GM23338 (cell line): ENCODE data around the gene FMOD. TPM values are rescaled to one million over a fixed set of nuclear protein-coding genes. Genes with fewer than 3 reads are reported as not detected.

ENCODE experiments used
- ATAC-seq: fragments of 200-7000 bp; cut with Tn5 transposase; 3 replicates; pipeline ENCODE4 v1.9.1; 2020
- DNase-seq: peaks from one replicate; pipeline ENCODE4 v3.0.0-alpha.2; 2015; ENCODE audit warnings: low spot score
- H2AFZ ChIP-seq: fragments of 200-600 bp; sonication (generic); 2 replicates; pipeline ENCODE4 v1.8.0; 2016; ENCODE audit warnings: antibody characterized with exemption, mild to moderate bottlenecking, moderate library complexity
- H3F3A ChIP-seq: fragments of 200-600 bp; sonication (generic); replicated peaks from 2 replicates; pipeline ENCODE4 v1.8.0; 2017; ENCODE audit warnings: antibody characterized with exemption, mixed run types, low read depth
- H3K27ac ChIP-seq: fragments of 200-600 bp; sonication (generic); 2 replicates; pipeline ENCODE4 v1.6.1; 2016; ENCODE audit warnings: low read depth
- H3K27me3 ChIP-seq: fragments of 200-600 bp; sonication (generic); 2 replicates; pipeline ENCODE4 v1.8.0; 2016; ENCODE audit warnings: mild to moderate bottlenecking, mixed run types, moderate library complexity; ENCODE audit not compliant: insufficient read depth
- H3K36me3 ChIP-seq: fragments of 200-600 bp; sonication (generic); 2 replicates; pipeline ENCODE4 v1.8.0; 2016; ENCODE audit warnings: mild to moderate bottlenecking; ENCODE audit not compliant: insufficient read depth
- H3K4me1 ChIP-seq: fragments of 200-600 bp; sonication (generic); 2 replicates; pipeline ENCODE4 v1.8.0; 2016; ENCODE audit warnings: mild to moderate bottlenecking, moderate library complexity; ENCODE audit not compliant: insufficient read depth
- H3K4me2 ChIP-seq: fragments of 200-600 bp; sonication (generic); 2 replicates; pipeline ENCODE4 v1.7.1; 2017; ENCODE audit warnings: mixed run types
- H3K4me3 ChIP-seq: fragments of 200-600 bp; sonication (generic); 2 replicates; pipeline ENCODE4 v1.6.1; 2016; ENCODE audit warnings: mixed run types
- H3K79me2 ChIP-seq: fragments of 200-600 bp; sonication (generic); replicated peaks from 2 replicates; pipeline ENCODE4 v1.8.0; 2017; ENCODE audit warnings: mild to moderate bottlenecking; ENCODE audit not compliant: insufficient read depth
- H3K9me2 ChIP-seq: fragments of 200-600 bp; sonication (generic); 2 replicates; pipeline ENCODE4 v1.8.0; 2017; ENCODE audit not compliant: insufficient read depth
- H4K20me1 ChIP-seq: fragments of 200-600 bp; sonication (generic); replicated peaks from 2 replicates; pipeline ENCODE4 v1.8.0; 2017; ENCODE audit warnings: mild to moderate bottlenecking; ENCODE audit not compliant: insufficient read depth
- H3K27ac Mint-ChIP-seq: 2 replicates; pipeline ENCODE4 v1.8.0; 2020; ENCODE audit warnings: inconsistent platforms, mild to moderate bottlenecking, moderate library complexity, mixed read lengths
- H3K27me3 Mint-ChIP-seq: 3 replicates; pipeline ENCODE4 v1.8.0; 2022; ENCODE audit warnings: low read depth, mild to moderate bottlenecking, moderate library complexity, mixed read lengths, inconsistent platforms; ENCODE audit not compliant: insufficient read depth, poor library complexity
- H3K36me3 Mint-ChIP-seq: 3 replicates; pipeline ENCODE4 v1.8.0; 2021; ENCODE audit warnings: low read depth, mild to moderate bottlenecking, inconsistent platforms, moderate library complexity, mixed read lengths
- H3K4me1 Mint-ChIP-seq: 3 replicates; pipeline ENCODE4 v1.8.0; 2020; ENCODE audit warnings: mild to moderate bottlenecking, inconsistent platforms, mixed read lengths
- H3K4me3 Mint-ChIP-seq: 3 replicates; pipeline ENCODE4 v1.8.0; 2021; ENCODE audit warnings: moderate library complexity, mild to moderate bottlenecking, inconsistent platforms, mixed read lengths
- H3K9me3 Mint-ChIP-seq: 3 replicates; pipeline ENCODE4 v1.8.0; 2020; ENCODE audit warnings: moderate library complexity, mild to moderate bottlenecking, inconsistent platforms, mixed read lengths
- CREB1 ChIP-seq: fragments of 250-450 bp; sonication (Bioruptor Pico); IDR thresholded peaks from 2 replicates; pipeline ENCODE4 v1.5.0; 2020; ENCODE audit warnings: low read depth, mild to moderate bottlenecking, moderate library complexity
- ETS1 ChIP-seq: IDR thresholded peaks from 2 replicates; pipeline ENCODE4 v1.6.1; 2016; ENCODE audit warnings: antibody characterized with exemption
- EZH2 ChIP-seq: fragments of 200-600 bp; sonication (generic); IDR thresholded peaks from one replicate; pipeline ENCODE4 v1.8.0; 2017; ENCODE audit warnings: antibody characterized with exemption, mild to moderate bottlenecking, low read depth; ENCODE audit not compliant: unreplicated experiment
- EZH2phosphoT487 ChIP-seq: fragments of 200-600 bp; sonication (generic); IDR thresholded peaks from one replicate; pipeline ENCODE4 v1.8.1; 2018; ENCODE audit warnings: antibody characterized with exemption; ENCODE audit not compliant: unreplicated experiment
- JUNB ChIP-seq: IDR thresholded peaks from one replicate; pipeline ENCODE4 v1.6.1; 2016; ENCODE audit warnings: antibody characterized with exemption; ENCODE audit not compliant: unreplicated experiment
- NANOG ChIP-seq: IDR thresholded peaks from 2 replicates; pipeline ENCODE4 v1.6.1; 2016; ENCODE audit warnings: antibody characterized with exemption, borderline replicate concordance
- POLR2AphosphoS5 ChIP-seq: IDR thresholded peaks from 2 replicates; pipeline ENCODE4 v1.6.1; 2016; ENCODE audit warnings: antibody characterized with exemption, low read depth
- REST ChIP-seq: IDR thresholded peaks from one replicate; pipeline ENCODE4 v1.6.1; 2018; ENCODE audit warnings: antibody characterized with exemption; ENCODE audit not compliant: unreplicated experiment
- STAT1 ChIP-seq: IDR thresholded peaks from one replicate; pipeline ENCODE4 v1.6.1; 2016; ENCODE audit warnings: antibody characterized with exemption; ENCODE audit not compliant: unreplicated experiment
- ZNF114 ChIP-seq: fragments of 250-450 bp; sonication (Bioruptor Pico); IDR thresholded peaks from 2 replicates; pipeline ENCODE4 v1.5.0; 2020; ENCODE audit warnings: mild to moderate bottlenecking, moderate library complexity
- ZNF331 ChIP-seq: fragments of 250-450 bp; sonication (Bioruptor Pico); IDR thresholded peaks from 2 replicates; pipeline ENCODE4 v1.5.0; 2020; ENCODE audit warnings: low read depth, mild to moderate bottlenecking, moderate library complexity
- polyA plus RNA-seq: library from polyadenylated mRNA; unstranded; fragments of >200 nt; fragmentation: Nextera tagmentation; extraction: Ambion mirVana; gene quantifications from 2 replicates; pipeline ENCODE4 v1.2.1, GENCODE V29; 2016
- total RNA-seq: library from RNA; depleted of rRNA; stranded (reverse); fragments of >200 nt; shearing (Covaris generic); gene quantifications from 2 replicates; pipeline ENCODE4 v1.2.3, GENCODE V29; 2014
- TF ChIP-seq, protein P1 (sequence below), 2 experiments: fragments of 200-600 bp in 1 of 2; sonication (generic) in 1 of 2; conservative IDR thresholded peaks; 2 replicates each; pipeline versions ENCODE4 v1.5.1 to v1.6.1; 2016 to 2017; ENCODE audit warnings: antibody characterized with exemption in 2 of 2, low read depth in 2 of 2, mild to moderate bottlenecking in 2 of 2, moderate library complexity in 1 of 2

Gene FMOD
- total and polyA plus RNA-seq, 2 experiments from 2014 or later, result 0.27 to 1.3 TPM

GRCh38 chr1:203373002-203373401 lies 22.1 kb upstream of the FMOD start (continued):
- TF ChIP-seq ETS1, result no peak
- no peak for TF ChIP-seq ZNF114 (CRISPR knock-in tag)
- TF ChIP-seq, protein P1, sequence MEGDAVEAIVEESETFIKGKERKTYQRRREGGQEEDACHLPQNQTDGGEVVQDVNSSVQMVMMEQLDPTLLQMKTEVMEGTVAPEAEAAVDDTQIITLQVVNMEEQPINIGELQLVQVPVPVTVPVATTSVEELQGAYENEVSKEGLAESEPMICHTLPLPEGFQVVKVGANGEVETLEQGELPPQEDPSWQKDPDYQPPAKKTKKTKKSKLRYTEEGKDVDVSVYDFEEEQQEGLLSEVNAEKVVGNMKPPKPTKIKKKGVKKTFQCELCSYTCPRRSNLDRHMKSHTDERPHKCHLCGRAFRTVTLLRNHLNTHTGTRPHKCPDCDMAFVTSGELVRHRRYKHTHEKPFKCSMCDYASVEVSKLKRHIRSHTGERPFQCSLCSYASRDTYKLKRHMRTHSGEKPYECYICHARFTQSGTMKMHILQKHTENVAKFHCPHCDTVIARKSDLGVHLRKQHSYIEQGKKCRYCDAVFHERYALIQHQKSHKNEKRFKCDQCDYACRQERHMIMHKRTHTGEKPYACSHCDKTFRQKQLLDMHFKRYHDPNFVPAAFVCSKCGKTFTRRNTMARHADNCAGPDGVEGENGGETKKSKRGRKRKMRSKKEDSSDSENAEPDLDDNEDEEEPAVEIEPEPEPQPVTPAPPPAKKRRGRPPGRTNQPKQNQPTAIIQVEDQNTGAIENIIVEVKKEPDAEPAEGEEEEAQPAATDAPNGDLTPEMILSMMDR (conservative IDR thresholded peaks at IDR 0.05; ENCODE audit: low read depth in 2 of 2), result no peak
- no peak for TF ChIP-seq STAT1
- TF ChIP-seq EZH2phosphoT487, result no peak
- TF ChIP-seq CREB1 (CRISPR knock-in tag), result no peak
- no peak for TF ChIP-seq JUNB
- TF ChIP-seq NANOG, result no peak
- no peak for TF ChIP-seq EZH2
- no peak for TF ChIP-seq POLR2AphosphoS5
- TF ChIP-seq ZNF331 (CRISPR knock-in tag), result no peak
- TF ChIP-seq REST, result no peak

DNA sequence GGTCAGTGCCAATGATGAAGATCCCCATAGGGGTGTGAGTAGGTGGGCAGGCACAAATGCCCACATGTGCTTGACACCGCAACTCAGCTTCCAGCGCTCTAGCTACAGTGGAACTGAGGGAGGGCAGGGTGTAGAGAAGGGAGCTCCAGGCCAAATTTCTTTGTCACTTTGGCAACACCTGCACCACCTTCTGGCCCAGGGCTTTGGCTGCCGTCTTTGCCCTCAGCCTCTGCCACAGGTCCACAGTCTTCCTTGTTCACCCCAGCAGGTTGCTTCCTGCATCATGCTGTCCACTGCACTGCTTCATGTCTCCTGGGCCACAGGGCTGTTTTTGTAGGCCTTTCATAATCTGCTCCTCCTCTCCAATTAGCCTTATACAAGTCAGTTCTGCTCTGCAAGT lies 20.4 kb upstream of the FMOD start:
- H3K4me2 ChIP-seq, result no peak overlapping the region
- no peak for DNase-seq
- Mint-ChIP-seq H3K36me3 (no peaks in the 10 kb centered on the region), H3K27me3 (peaks cover 1% of the 10 kb centered on the region), H3K4me1 (no peaks in the 10 kb centered on the region), H3K4me3 (no peak overlapping the region), H3K9me3 (no peaks in the 10 kb centered on the region), H3K27ac (no peak overlapping the region)
- no peaks in the 10 kb centered on the region for H3K27me3 ChIP-seq
- no peaks in the 10 kb centered on the region for H3K79me2 ChIP-seq
- H3F3A ChIP-seq, result no peaks in the 10 kb centered on the region
- no peaks in the 10 kb centered on the region for H4K20me1 ChIP-seq
- no peak overlapping the region for H3K27ac ChIP-seq
- no peaks in the 10 kb centered on the region for H3K36me3 ChIP-seq
- no peak for ATAC-seq
- H3K4me3 ChIP-seq, result no peak overlapping the region
- TF ChIP-seq, protein P1 (conservative IDR thresholded peaks at IDR 0.05; ENCODE audit: low read depth in 2 of 2), result no peak
- TF ChIP-seq EZH2phosphoT487 (no peak), STAT1 (no peak), CREB1 (CRISPR knock-in tag) (no peak), REST (no peak)
- 0 out of 2 replicates have a peak, but pooled peaks cover 4% of the 10 kb centered on the region for H3K9me2 ChIP-seq
- H3K4me1 ChIP-seq, result no peaks in the 10 kb centered on the region
- H2AFZ ChIP-seq, result no peak overlapping the region
